DOHH2 (cell line): ENCODE data around the gene ABHD14A.

Source experiments
- H3F3A ChIP-seq: fragments of 200-600 bp; sonication (generic), shearing (Covaris generic); 2 replicates; pipeline ENCODE4 v1.6.0; 2016; ENCODE audit warnings: antibody characterized with exemption, mild to moderate bottlenecking; ENCODE audit not compliant: control insufficient read depth, insufficient read depth
- H3K27ac ChIP-seq: fragments of 200-600 bp; sonication (generic); 2 replicates; pipeline ENCODE4 v1.5.1; 2014; ENCODE audit warnings: low read depth, mild to moderate bottlenecking, low read length, moderate library complexity
- H3K27me3 ChIP-seq: fragments of 200-600 bp; sonication (generic); 2 replicates; pipeline ENCODE4 v1.6.1; 2014; ENCODE audit warnings: mild to moderate bottlenecking, low read length, mixed read lengths; ENCODE audit not compliant: control insufficient read depth
- H3K36me3 ChIP-seq: fragments of 200-600 bp; sonication (generic); 2 replicates; pipeline ENCODE4 v1.6.1; 2014; ENCODE audit warnings: mild to moderate bottlenecking, low read length, moderate library complexity, mixed read lengths; ENCODE audit not compliant: control insufficient read depth
- H3K4me1 ChIP-seq: fragments of 200-600 bp; sonication (generic); 2 replicates; pipeline ENCODE4 v1.6.1; 2014; ENCODE audit warnings: mild to moderate bottlenecking, low read length, mixed read lengths; ENCODE audit not compliant: control insufficient read depth
- H3K4me2 ChIP-seq: fragments of 200-600 bp; sonication (generic); 2 replicates; pipeline ENCODE4 v1.6.0; 2014; ENCODE audit warnings: mild to moderate bottlenecking, low read length, moderate library complexity
- H3K4me3 ChIP-seq: fragments of 200-600 bp; sonication (generic); 2 replicates; pipeline ENCODE4 v1.5.1; 2014; ENCODE audit warnings: mild to moderate bottlenecking, low read length, mixed read lengths
- H3K79me2 ChIP-seq: fragments of 200-600 bp; sonication (generic); 2 replicates; pipeline ENCODE4 v1.6.1; 2014; ENCODE audit warnings: mild to moderate bottlenecking, low read length, mixed read lengths; ENCODE audit not compliant: control insufficient read depth
- H3K9me2 ChIP-seq: fragments of 200-600 bp; sonication (generic); replicated peaks from 2 replicates; pipeline ENCODE4 v1.6.1; 2014; ENCODE audit warnings: mild to moderate bottlenecking, low read length, mixed read lengths; ENCODE audit not compliant: control insufficient read depth
- H3K9me3 ChIP-seq: fragments of 200-600 bp; sonication (generic); 2 replicates; pipeline ENCODE4 v1.6.1; 2014; ENCODE audit warnings: antibody characterized with exemption, low read length, mixed read lengths; ENCODE audit not compliant: control insufficient read depth, insufficient read depth
- H4K20me1 ChIP-seq: fragments of 200-600 bp; sonication (generic); 2 replicates; pipeline ENCODE4 v1.6.0; 2014; ENCODE audit warnings: low read depth, mild to moderate bottlenecking, antibody characterized with exemption, low read length, moderate library complexity; ENCODE audit not compliant: control insufficient read depth, insufficient read depth
- EZH2phosphoT487 ChIP-seq: fragments of 200-600 bp; sonication (generic); IDR thresholded peaks from 2 replicates; pipeline ENCODE4 v1.6.1; 2017; ENCODE audit warnings: borderline replicate concordance, mild to moderate bottlenecking, antibody characterized with exemption, low read length, moderate library complexity, mixed read lengths
- TF ChIP-seq, protein P1 (sequence below): fragments of 200-600 bp; sonication (generic); IDR thresholded peaks from one replicate; pipeline ENCODE4 v1.5.1; 2014; ENCODE audit warnings: antibody characterized with exemption, mild to moderate bottlenecking, low read depth, low read length; ENCODE audit not compliant: poor library complexity, severe bottlenecking

The ABHD14A gene

GRCh38 chr3:52029053-52029452 lies 54.2 kb downstream of the ABHD14A start:
- H3K27ac ChIP-seq, result no peak overlapping the region
- no peaks in the 10 kb centered on the region for H4K20me1 ChIP-seq
- H3K4me1 ChIP-seq, result peaks cover 5% of the 10 kb centered on the region
- H3K36me3 ChIP-seq, result no peaks in the 10 kb centered on the region
- no peaks in the 10 kb centered on the region for H3K9me2 ChIP-seq
- H3K4me2 ChIP-seq, result no peak overlapping the region
- H3K27me3 ChIP-seq, result no peaks in the 10 kb centered on the region
- no peaks in the 10 kb centered on the region for H3F3A ChIP-seq
- H3K9me3 ChIP-seq, result no peaks in the 10 kb centered on the region
- H3K79me2 ChIP-seq, result no peaks in the 10 kb centered on the region
- no peak overlapping the region for H3K4me3 ChIP-seq
- TF ChIP-seq, protein P1, sequence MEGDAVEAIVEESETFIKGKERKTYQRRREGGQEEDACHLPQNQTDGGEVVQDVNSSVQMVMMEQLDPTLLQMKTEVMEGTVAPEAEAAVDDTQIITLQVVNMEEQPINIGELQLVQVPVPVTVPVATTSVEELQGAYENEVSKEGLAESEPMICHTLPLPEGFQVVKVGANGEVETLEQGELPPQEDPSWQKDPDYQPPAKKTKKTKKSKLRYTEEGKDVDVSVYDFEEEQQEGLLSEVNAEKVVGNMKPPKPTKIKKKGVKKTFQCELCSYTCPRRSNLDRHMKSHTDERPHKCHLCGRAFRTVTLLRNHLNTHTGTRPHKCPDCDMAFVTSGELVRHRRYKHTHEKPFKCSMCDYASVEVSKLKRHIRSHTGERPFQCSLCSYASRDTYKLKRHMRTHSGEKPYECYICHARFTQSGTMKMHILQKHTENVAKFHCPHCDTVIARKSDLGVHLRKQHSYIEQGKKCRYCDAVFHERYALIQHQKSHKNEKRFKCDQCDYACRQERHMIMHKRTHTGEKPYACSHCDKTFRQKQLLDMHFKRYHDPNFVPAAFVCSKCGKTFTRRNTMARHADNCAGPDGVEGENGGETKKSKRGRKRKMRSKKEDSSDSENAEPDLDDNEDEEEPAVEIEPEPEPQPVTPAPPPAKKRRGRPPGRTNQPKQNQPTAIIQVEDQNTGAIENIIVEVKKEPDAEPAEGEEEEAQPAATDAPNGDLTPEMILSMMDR, result no peak
- no peak for TF ChIP-seq EZH2phosphoT487

DNA sequence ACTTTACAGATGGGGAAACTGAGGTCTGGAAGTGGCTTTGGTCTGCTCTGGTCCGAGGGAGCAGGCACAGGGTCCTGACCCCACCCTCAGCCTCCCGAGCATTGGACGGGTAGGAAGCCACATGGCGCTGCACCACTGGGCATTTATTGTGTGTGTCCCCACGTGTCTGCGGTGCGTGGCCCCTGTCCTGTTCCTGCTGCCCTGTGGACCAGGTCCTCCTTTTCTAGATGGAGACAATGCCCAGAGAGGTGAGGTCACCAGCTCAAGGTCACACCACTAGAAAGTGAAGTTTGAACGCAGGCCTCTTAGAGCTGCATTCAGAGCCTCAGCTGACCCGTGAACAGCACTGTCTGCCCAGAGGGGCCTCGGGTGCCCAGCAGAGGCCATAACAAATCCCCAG lies 54.7 kb downstream of the ABHD14A start:
- H3K36me3 ChIP-seq, result no peaks in the 10 kb centered on the region
- no peak overlapping the region for H3K27ac ChIP-seq
- no peak overlapping the region for H3K4me3 ChIP-seq
- H3K4me2 ChIP-seq, result no peak overlapping the region
- H3K9me2 ChIP-seq, result no peaks in the 10 kb centered on the region
- no peaks in the 10 kb centered on the region for H4K20me1 ChIP-seq
- no peaks in the 10 kb centered on the region for H3K79me2 ChIP-seq
- TF ChIP-seq EZH2phosphoT487, result no peak
- TF ChIP-seq, protein P1, result no peak
- H3F3A ChIP-seq, result no peaks in the 10 kb centered on the region
- no peaks in the 10 kb centered on the region for H3K27me3 ChIP-seq
- no peaks in the 10 kb centered on the region for H3K9me3 ChIP-seq
- no peaks in the 10 kb centered on the region; the same call in 1 of the 2 replicates for H3K4me1 ChIP-seq
